ELF-1 (cell line): ENCODE measurements around the gene CEP164.
"Not testable (repeated sequence)": the region's sequence is repeated elsewhere in the genome, so short reads cannot be mapped to it uniquely, and the experiment has no call there.

Source experiments
- DNase-seq: peaks from one replicate; pipeline ENCODE4 v3.0.0-alpha.2; 2016; ENCODE audit warnings: low read depth, low spot score

Gene CEP164

DNA sequence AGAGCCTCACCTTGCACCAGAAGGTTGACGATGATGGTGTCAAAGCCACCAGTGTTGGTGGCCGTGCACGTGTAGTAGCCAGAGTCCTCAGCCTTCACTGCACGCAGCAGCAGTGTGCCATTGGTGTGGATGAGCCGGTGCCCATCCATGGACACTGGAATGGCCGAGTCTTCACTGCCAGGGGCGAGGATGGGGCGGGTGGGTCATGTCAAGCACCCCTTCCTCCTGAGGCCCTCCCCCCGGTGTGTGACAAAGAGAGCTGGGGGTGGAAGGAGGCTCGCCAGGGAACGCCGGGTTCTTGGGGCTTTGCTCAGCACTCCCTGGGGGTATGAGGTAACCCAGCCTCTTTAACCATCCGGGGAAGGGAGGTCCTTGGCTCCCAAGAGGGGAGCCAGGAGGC, 111.6 kb downstream of the CEP164 start:
- no peak for DNase-seq

- DNase-seq = no peak
Observed at GRCh38 chr11:117440258-117440657, 112.6 kb downstream of the CEP164 start.

DNA sequence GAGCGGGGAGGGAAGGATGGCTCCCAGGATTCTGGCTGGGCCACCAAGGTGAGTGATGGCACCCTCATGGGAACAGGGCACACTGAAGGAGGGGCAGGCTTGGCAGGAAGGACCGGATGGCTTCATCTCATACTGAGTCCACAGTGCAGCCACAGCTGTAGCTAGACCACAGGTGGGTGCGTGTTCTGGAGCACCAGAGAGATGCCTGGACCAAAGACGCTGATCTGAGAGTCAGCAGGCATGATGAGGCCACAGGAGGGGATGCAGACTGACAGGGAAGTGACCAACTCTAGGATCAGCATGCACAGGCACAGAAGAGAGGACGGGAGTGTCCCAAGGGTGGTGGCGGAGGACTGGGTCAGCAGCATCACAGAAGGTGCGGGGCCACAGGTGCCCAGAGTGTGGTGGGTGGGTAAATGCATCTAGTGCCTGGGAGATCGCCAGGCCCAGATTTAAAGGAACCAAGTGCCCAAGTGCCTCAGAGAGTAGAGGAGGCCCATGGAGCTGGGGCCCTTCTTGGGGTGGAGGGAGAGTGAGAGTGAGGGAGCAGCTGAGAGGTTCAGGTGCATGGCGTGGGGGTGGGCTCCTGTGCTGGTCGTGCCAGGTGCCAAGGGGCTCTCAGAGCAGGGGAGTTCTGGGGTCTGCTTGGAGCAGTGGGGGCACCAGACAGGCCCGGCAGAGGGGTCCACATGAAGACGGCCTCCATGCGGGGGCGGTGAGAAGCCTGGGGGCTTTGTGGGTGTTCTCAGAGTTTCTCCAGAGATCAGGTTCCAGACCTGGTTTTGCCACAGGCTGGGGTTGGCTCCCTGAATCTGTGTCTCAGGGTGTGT, 113.7 kb downstream of the CEP164 start:
- no peak for DNase-seq

DNA sequence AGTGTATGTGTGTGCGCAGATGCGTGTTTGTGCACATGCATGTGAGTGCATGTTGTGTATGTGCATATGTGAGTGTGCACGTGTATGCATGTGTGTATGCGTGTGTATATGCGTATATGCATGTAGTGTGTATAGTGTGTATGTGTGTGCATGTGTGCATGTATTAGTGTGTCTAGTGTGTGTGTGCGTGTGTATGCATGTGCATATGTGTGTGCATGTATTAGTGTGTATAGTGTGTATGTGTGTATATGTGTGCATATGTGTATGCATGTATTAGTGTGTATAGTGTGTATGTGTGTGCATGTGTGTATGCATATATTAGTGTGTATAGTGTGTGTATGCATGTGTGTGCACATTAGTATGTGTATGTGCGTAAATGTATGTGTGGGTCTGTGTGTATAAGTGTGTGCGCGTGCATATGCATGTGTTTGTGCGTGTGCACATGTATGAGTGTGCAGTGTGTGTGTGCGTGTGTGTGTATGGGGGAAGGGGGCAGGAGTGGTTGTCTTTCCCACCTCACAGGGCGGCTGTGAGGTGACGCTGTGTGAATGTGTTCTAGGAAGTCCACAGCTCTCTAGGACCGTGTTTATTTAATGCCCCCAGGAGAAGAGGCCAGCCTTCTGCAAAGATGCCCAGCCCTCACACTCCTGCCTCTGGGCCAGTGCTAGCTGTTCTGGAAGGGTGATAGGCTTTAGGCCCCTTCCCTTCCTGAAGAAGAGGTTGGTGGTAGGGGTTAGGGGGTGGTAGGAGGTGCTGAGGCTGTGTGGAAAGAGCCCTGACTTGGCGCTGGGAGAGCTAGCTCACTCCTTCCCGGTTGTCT, 114.6 kb downstream of the CEP164 start:
- DNase-seq = no peak

DNA sequence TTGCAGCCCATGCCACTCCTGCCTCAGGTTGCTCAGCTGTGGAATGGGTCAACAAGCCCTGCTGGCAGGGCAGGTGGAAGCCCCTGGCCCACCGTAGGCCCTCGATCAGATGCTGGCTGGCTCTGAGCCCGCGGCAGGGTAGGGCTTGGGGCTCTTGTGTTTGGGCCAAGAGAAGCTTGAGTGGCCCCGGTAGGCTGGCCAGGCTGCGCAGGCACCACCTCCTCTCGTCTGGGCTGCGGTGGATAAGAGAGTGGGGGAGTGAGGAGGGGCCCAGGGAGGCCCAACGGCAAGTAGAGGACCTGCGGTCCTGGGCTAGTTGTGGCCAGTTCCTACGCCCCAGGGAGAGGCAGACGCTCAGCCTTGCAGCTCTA, 115.2 kb downstream of the CEP164 start:
- DNase-seq = peak; percentile 49

DNA sequence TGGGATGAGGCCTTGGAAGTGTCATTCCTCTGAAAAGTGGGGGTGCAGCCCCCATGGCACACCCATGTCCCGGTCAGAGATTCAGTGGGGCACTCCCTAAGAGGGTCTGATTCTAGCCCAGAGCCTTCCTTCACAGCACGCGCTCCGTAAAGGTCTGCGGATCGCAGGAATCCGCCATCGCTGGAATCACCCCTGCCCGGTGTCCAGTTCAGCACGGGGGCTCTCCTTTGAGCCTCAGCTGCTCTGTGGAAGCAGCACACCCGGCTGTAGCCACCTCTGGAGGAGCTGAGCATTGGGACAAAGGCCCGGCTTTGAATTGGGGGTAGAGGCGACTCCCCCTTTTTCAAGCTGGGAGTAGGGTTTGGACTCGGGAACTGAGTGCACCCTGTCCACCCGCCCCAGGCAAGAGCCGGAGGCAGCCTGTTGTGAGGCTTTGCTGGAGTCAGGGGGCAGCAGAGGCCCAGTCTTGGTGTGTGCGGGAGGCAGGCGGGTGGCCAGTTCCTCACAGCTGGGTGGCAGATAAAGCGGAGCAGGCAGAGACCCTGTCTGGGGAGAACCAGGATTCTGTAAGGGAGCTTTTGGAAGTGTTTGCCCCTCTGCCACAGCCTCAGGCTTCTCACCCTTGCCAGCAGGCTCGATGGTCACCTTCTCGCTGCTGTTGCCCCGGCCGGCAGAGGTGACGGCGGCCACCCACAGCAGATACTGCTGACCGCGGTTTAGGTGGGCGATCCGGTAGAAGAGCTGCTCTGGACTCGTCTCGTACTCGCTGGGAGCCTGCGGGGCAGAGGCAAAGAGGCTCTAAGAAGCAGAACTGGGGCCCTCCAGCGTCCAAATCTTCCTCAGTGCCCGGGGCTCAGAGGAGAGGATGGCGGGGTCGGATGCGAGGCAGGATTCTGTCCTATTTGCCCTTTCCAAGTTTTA, 115.9 kb downstream of the CEP164 start:
- peak; percentile 85 for DNase-seq

DNA sequence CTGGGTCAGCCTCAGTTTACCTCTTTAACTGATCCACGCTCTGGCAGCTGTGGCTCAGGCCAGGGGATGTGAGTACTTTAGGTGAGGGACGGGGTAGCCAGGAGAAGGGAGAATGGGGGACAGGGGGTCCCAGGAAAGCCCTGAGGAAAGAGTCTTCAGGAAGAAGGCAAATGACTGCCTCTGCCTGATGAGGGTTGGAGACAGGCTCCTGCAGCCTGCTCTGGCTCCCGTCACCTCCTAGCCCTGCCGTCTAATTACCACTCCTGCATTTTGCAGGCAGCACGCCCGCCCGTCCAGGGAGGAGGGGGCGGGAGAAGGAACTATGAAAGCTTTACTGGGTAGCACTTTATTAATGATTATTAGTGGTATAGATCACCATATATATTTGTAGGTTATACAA, 116.6 kb downstream of the CEP164 start:
- peak; percentile 20 for DNase-seq

GRCh38 chr11:117444711-117445658, 117.3 kb downstream of the CEP164 start:
- DNase-seq = no peak

GRCh38 chr11:117449111-117449693, 121.5 kb downstream of the CEP164 start:
- no peak for DNase-seq

- no peak for DNase-seq
Observed at GRCh38 chr11:117453886-117454563, 126.4 kb downstream of the CEP164 start.

GRCh38 chr11:117454564-117454917, 126.9 kb downstream of the CEP164 start:
- no peak for DNase-seq

- DNase-seq = no peak
Observed at GRCh38 chr11:117456027-117456720, 128.5 kb downstream of the CEP164 start.

DNA sequence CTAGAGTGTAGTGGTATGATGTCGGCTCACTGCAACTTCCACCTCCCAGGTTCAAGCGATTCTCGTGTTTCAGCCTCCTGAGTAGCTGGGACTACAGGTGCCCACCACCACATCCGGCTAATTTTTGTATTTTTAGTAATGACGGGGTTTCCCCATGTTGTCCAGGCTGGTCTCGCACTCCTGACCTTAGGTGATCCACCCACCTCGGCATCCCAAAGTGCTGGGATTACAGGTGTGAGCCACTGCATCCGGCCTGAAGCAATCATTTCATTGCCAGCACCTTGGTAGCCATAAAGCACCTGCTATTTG, 129.0 kb downstream of the CEP164 start:
- not testable (repeated sequence) for DNase-seq

- DNase-seq = no peak
Observed at GRCh38 chr11:117457031-117457785, 129.6 kb downstream of the CEP164 start.

DNA sequence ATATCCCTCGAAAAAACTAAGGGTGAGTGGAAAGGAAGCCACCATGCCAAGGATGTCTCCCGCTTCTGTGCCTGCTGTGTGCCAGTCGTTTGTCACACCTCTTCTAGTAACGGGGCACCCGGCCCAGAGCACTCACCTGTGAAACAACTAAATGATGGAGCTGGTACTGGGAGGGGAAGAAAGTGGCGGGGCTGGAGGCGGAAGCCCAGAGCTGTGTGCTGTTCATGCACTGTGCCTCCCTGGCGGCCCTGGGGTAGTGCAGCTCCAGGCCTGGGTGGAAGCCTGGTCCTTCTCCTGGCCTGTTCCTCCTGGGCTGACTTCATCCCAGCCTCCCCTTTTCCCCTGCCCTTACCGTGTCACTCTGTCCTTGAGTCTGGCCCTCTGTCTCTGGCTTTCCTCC, 130.2 kb downstream of the CEP164 start:
- DNase-seq = no peak

DNA sequence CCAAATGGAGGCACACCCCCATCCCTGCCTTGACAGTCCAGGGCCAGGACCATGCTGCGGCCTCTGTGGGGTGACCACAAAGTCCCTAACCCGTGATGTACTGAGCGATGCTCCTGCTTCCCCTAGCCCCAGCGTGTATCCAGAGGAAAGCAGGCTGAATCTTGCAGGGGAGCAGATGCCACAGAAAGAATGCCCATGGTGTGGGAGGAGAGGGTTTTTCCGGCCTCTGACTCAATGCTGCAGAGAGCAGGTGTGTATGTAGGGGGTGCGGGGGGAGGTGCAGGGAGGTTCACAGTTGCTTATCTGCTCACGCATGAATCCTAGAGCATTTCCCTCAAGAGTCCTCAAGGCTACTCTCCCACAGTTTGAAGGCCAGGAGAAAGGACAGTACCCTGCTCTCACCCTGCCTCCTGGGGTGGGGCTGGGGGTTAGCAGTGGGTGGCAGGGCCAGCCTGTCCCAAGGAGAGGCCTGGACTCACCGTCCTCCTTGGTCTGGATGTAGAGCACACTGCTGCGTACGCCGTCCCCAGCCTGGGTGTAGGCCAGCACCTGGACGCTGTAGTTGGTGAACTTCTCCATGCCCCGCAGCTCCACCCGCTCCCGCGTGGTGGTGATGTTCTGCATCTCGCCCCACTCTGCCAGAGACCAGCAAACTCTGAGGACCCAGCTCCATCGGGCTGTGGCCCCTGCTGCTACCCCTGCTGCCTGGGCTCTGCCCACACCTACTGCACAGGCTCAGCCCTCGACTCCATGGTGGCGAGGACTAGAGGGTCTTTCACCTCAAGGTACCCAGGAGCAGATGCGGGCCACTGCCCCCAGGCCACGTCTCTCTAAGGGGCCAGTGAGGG, 130.8 kb downstream of the CEP164 start:
- DNase-seq = no peak

- DNase-seq = no peak
Observed at GRCh38 chr11:117459123-117459978, 131.7 kb downstream of the CEP164 start.
